ENCODE measurements around the gene RPH3AL. TPM values are rescaled to one million over a fixed set of nuclear protein-coding genes. Genes with fewer than 3 reads are reported as not detected.
"Not testable (repeated sequence)": the region's sequence is repeated elsewhere in the genome, so short reads cannot be mapped to it uniquely, and the experiment has no call there.

The RPH3AL gene
- total RNA-seq, 2 experiments from 2014 or later, result 2.4 to 2.8 TPM

DNA sequence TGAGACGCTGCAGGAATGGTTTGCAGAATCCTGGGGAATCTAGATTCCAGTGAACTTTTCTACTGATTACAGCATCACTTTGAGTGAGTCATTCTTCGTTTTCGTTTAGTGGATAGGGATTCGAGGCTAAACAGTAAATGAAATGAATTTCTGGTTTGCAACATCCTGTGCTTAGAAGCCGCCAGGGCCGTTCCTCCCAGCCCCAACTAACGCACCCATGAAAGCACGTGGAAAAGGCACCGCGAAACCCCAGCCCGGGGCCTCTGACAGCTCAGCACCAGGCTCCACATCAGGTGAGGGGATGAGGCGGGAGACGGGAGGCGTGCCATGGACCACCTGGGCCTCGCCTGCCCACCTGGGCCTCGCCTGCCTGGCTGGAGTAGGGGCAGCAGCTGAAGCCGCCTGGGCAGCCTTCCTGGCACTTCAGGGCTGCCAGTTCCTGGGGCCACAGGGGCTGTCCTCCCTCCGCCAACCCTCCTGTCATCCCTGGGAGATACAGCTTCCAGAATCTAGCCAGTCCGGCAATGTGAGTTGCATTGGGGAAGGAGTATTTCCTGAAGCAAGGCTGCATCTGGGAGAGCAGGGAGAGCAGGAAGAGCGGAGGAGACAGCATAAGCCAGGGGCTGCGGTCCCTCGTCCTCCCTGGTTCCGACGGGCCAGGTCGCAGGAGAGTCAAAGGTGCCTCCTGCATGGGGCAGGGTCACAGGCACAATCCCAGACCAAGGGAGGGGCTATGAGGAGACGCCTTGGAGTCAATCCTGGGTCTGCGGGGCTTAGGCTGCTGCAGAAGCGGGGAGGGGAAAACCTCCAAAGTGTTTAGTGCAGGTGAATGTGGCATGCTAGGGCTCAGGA, 78.4 kb downstream of the RPH3AL start:
- ChIA-PET POLR2A (no interaction called here), CTCF (no interaction called here)
- no peak overlapping the region for H3K27ac ChIP-seq (ENCODE audit: low read depth in 1 of 2, low read length in 2 of 2)
- H3K27me3 Mint-ChIP-seq, result no peaks in the 10 kb centered on the region
- no peak overlapping the region for H3K4me3 Mint-ChIP-seq
- peaks cover 0 to 5% of the 10 kb centered on the region in 2 experiments for H3K9me3 ChIP-seq (ENCODE audit: control insufficient read depth in 1 of 2, insufficient read depth in 1 of 2, low read length in 2 of 2)
- TF ChIP-seq, protein P1, sequence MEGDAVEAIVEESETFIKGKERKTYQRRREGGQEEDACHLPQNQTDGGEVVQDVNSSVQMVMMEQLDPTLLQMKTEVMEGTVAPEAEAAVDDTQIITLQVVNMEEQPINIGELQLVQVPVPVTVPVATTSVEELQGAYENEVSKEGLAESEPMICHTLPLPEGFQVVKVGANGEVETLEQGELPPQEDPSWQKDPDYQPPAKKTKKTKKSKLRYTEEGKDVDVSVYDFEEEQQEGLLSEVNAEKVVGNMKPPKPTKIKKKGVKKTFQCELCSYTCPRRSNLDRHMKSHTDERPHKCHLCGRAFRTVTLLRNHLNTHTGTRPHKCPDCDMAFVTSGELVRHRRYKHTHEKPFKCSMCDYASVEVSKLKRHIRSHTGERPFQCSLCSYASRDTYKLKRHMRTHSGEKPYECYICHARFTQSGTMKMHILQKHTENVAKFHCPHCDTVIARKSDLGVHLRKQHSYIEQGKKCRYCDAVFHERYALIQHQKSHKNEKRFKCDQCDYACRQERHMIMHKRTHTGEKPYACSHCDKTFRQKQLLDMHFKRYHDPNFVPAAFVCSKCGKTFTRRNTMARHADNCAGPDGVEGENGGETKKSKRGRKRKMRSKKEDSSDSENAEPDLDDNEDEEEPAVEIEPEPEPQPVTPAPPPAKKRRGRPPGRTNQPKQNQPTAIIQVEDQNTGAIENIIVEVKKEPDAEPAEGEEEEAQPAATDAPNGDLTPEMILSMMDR (IDR thresholded peaks at IDR 0.05), result no peak
- ATAC-seq (ENCODE audit: poor library complexity) (no peak), DNase-seq (no peak)
- H3K4me1 Mint-ChIP-seq (ENCODE audit: low read depth), result no peaks in the 10 kb centered on the region
- H3K27ac Mint-ChIP-seq, result no peak overlapping the region
- no peaks in the 10 kb centered on the region for H3K36me3 Mint-ChIP-seq (ENCODE audit: low read depth)
- H3K36me3 ChIP-seq (ENCODE audit: insufficient read depth, low read length), result no peaks in the 10 kb centered on the region
- no peaks in the 10 kb centered on the region for H3K9me3 Mint-ChIP-seq
- H3K4me3 ChIP-seq (ENCODE audit: low read length), result no peak overlapping the region
- no peaks in the 10 kb centered on the region for H3K4me1 ChIP-seq (ENCODE audit: insufficient read depth, low read length)
- intact Hi-C loops (cut with DNase I, micrococcal nuclease), result no loop called here
- no peaks in the 10 kb centered on the region for H3K27me3 ChIP-seq (ENCODE audit: control insufficient read depth in 1 of 2, insufficient read depth in 2 of 2, low read length in 2 of 2)

DNA sequence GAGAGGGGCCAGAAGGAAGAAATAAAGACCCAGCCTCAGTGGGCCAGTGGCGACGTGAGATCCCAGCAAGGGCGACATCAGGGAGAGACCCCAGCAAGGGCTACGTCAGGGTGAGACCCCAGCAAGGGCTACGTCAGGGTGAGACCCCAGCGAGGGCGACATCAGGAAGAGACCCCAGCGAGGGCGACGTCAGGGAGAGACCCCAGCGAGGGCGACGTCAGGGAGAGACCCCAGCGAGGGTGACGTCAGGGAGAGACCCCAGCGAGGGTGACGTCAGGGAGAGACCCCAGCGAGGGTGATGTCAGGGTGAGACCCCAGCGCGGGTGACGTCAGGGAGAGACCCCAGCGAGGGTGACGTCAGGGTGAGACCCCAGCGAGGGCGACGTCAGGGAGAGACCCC, 79.8 kb downstream of the RPH3AL start:
- DNase-seq; H3K9me3 Mint-ChIP-seq; H3K27ac Mint-ChIP-seq; ATAC-seq (ENCODE audit: poor library complexity); H3K27ac ChIP-seq (ENCODE audit: low read depth in 1 of 2, low read length in 2 of 2); H3K4me3 ChIP-seq (ENCODE audit: low read length); H3K36me3 ChIP-seq (ENCODE audit: insufficient read depth, low read length); POLR2A ChIA-PET; H3K4me1 ChIP-seq (ENCODE audit: insufficient read depth, low read length); H3K9me3 ChIP-seq (ENCODE audit: control insufficient read depth in 1 of 2, insufficient read depth in 1 of 2, low read length in 2 of 2); CTCF ChIA-PET; intact Hi-C loops (cut with DNase I, micrococcal nuclease); H3K27me3 ChIP-seq (ENCODE audit: control insufficient read depth in 1 of 2, insufficient read depth in 2 of 2, low read length in 2 of 2); H3K36me3 Mint-ChIP-seq (ENCODE audit: low read depth); H3K27me3 Mint-ChIP-seq; H3K4me1 Mint-ChIP-seq (ENCODE audit: low read depth); H3K4me3 Mint-ChIP-seq: not testable (repeated sequence)

DNA sequence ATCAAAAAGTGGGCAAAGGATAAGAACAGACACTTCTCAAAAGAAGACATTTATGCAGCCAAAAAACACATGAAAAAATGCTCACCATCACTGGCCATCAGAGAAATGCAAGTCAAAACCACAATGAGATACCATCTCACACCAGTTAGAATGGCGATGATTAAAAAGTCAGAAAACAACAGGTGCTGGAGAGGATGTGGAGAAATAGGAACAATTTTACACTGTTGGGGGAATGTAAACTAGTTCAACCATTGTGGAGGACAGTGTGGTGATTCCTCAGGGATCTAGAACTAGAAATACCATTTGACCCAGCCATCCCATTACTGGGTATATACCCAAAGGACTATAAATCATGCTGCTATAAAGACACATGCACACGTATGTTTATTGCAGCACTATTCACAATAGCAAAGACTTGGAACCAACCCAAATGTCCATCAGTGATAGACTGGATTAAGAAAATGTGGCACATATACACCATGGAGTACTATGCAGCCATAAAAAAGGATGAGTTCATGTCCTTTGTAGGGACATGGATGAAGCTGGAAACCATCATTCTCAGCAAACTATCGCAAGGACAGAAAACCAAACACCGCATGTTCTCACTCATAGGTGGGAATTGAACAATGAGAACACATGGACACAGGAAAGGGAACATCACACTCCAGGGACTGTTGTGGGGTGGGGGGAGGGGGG, 80.5 kb downstream of the RPH3AL start:
- H3K36me3 ChIP-seq (ENCODE audit: insufficient read depth, low read length); H3K4me3 Mint-ChIP-seq; intact Hi-C loops (cut with DNase I, micrococcal nuclease); DNase-seq; H3K27me3 ChIP-seq (ENCODE audit: control insufficient read depth in 1 of 2, insufficient read depth in 2 of 2, low read length in 2 of 2); H3K9me3 Mint-ChIP-seq; H3K4me1 ChIP-seq (ENCODE audit: insufficient read depth, low read length); CTCF ChIA-PET; H3K27me3 Mint-ChIP-seq; H3K4me3 ChIP-seq (ENCODE audit: low read length); POLR2A ChIA-PET; H3K36me3 Mint-ChIP-seq (ENCODE audit: low read depth); ATAC-seq (ENCODE audit: poor library complexity); H3K9me3 ChIP-seq (ENCODE audit: control insufficient read depth in 1 of 2, insufficient read depth in 1 of 2, low read length in 2 of 2); H3K27ac Mint-ChIP-seq; H3K27ac ChIP-seq (ENCODE audit: low read depth in 1 of 2, low read length in 2 of 2); H3K4me1 Mint-ChIP-seq (ENCODE audit: low read depth): not testable (repeated sequence)

DNA sequence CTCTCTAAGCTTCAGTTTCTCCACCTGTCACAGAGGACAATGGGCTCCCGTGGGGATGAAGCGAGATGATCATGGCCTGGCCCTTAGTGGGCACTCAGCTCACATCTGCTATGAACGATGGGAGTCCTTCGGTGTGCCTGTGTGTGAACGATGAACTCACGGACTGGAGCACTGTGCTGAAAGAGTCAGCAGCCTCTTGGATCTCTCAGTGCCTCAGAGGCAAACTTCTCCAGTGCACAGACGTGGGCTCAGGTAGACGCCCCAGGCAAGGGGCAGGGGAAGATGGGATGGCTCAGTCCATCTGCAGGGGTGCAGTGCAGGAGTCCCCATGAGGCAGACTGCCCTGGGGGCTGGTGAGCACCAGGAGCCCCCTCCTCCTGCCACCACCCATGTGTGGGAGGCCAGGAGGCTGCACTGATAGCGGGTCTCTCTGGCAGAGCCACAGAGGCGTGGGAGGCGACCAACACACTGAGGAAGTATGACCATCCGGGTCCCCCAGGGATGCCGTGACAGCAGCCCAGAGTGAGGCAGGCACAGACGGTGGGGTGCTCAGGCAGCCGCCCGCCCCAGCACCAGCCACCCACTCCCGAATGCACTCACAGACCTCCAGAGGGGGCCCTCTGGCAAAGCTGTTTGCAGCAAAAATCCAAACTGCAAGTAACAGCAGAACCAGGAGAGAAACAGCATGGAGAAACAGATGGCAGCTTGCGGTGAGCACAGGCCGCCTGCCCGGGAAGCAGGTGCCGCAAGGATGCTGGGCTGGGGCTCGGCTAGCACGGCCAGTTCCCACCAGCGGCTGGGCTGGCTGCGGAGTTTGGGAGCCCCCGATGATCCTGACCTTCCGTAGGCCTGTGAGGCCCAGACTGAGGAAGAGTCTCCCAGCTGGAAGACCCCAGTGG, 82.7 kb downstream of the RPH3AL start:
- POLR2A ChIA-PET, result no interaction called here
- ATAC-seq (ENCODE audit: poor library complexity), result no peak
- no peak for DNase-seq

More for the DNA sequence above, 82.7 kb downstream of the RPH3AL start:
- H3K36me3 ChIP-seq (ENCODE audit: insufficient read depth, low read length), result no peaks in the 10 kb centered on the region
- no peaks in the 10 kb centered on the region for H3K9me3 Mint-ChIP-seq
- TF ChIP-seq, protein P1 (IDR thresholded peaks at IDR 0.05), result no peak
- H3K27ac Mint-ChIP-seq, result no peak overlapping the region
- H3K4me1 Mint-ChIP-seq (ENCODE audit: low read depth), result no peaks in the 10 kb centered on the region
- no peak overlapping the region for H3K4me3 ChIP-seq (ENCODE audit: low read length)
- H3K27me3 Mint-ChIP-seq, result no peaks in the 10 kb centered on the region
- no peaks in the 10 kb centered on the region for H3K27me3 ChIP-seq (ENCODE audit: control insufficient read depth in 1 of 2, insufficient read depth in 2 of 2, low read length in 2 of 2)
- H3K36me3 Mint-ChIP-seq (ENCODE audit: low read depth), result peaks cover 4% of the 10 kb centered on the region
- H3K9me3 ChIP-seq (ENCODE audit: control insufficient read depth in 1 of 2, insufficient read depth in 1 of 2, low read length in 2 of 2), result peaks cover 0 to 5% of the 10 kb centered on the region in 2 experiments
- H3K4me1 ChIP-seq (ENCODE audit: insufficient read depth, low read length), result no peaks in the 10 kb centered on the region
- CTCF ChIA-PET, result no interaction called here
- no peak overlapping the region for H3K27ac ChIP-seq (ENCODE audit: low read depth in 1 of 2, low read length in 2 of 2)
- intact Hi-C loops (cut with DNase I, micrococcal nuclease), result no loop called here
- H3K4me3 Mint-ChIP-seq, result no peak overlapping the region
